BE2C (cell line): ENCODE measurements around the gene TOLLIP.
A peak's percentile ranks its signal among the peaks of the same experiment; 100 is the strongest.

Experiments used
- DNase-seq: peaks from one replicate; pipeline ENCODE4 v3.0.0-alpha.2; 2020
- H3K27me3 ChIP-seq: fragments of 250-450 bp; sonication (Bioruptor Pico); 2 replicates; pipeline ENCODE4 v1.5.1; 2020; ENCODE audit warnings: mild to moderate bottlenecking
- H3K36me3 ChIP-seq: fragments of 250-450 bp; sonication (Bioruptor Pico); 2 replicates; pipeline ENCODE4 v1.5.1; 2020; ENCODE audit warnings: mild to moderate bottlenecking
- H3K4me1 ChIP-seq: fragments of 250-450 bp; sonication (Bioruptor Pico); 2 replicates; pipeline ENCODE4 v1.5.1; 2020
- H3K4me3 ChIP-seq: 2 replicates; pipeline ENCODE4 v1.5.1; 2011; ENCODE audit warnings: low read depth, low read length
- H3K9me3 ChIP-seq: fragments of 250-450 bp; sonication (Bioruptor Pico); 2 replicates; pipeline ENCODE4 v1.5.1; 2020
- CTCF ChIP-seq: IDR thresholded peaks from 2 replicates; pipeline ENCODE4 v1.5.1; 2012; ENCODE audit warnings: mild to moderate bottlenecking, low read depth, low read length

The TOLLIP gene

GRCh38 chr11:1317993-1318392 lies 8.6 kb upstream of the TOLLIP start:
- H3K4me1 ChIP-seq = no peaks in the 10 kb centered on the region
- H3K4me3 ChIP-seq = no peak overlapping the region
- DNase-seq = no peak
- H3K9me3 ChIP-seq = no peaks in the 10 kb centered on the region
- no peak for TF ChIP-seq CTCF
- no peaks in the 10 kb centered on the region for H3K36me3 ChIP-seq
- no peaks in the 10 kb centered on the region for H3K27me3 ChIP-seq

- no peaks in the 10 kb centered on the region for H3K4me1 ChIP-seq
Measured at GRCh38 chr11:1317432-1317831, 8.0 kb upstream of the TOLLIP start.

DNA sequence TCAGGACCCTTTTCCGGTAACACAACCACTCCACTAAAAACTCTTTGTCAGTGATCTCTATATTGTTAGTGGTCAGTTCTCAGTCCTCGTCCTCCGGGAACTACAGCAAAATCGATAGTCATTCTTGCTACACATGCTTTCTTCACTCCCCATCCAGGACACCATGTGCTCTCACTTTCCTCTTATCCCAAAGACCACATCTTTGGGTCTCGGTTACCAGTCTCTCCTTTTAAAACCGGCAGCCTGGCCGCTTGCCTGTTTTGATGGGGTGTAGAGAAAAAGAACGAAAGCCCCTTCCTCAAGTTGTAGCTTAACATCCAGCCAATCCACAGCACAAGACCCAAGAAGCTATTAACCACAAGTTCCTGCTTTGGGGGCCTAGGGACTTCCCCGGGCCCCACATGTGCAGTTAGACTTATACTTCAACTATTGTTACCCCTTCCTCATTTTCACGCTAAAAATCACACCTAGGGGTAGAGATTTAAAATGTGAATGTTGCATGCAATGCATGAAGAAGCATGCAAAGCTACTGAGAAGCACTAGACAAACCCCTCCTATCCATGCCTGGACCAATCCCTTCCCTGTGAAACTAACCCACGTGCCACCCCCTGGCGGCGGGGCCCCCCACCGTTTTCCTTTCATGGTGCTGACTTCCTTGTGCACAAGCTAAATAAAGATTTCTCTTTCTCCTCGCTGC lies 1.5 kb upstream of the TOLLIP start:
- no peak for TF ChIP-seq CTCF
- no peaks in the 10 kb centered on the region for H3K4me1 ChIP-seq
- H3K9me3 ChIP-seq = no peaks in the 10 kb centered on the region
- DNase-seq = no peak
- no peak overlapping the region for H3K4me3 ChIP-seq
- H3K27me3 ChIP-seq = no peaks in the 10 kb centered on the region
- H3K36me3 ChIP-seq = no peaks in the 10 kb centered on the region

More at GRCh38 chr11:1317432-1317831, 8.0 kb upstream of the TOLLIP start:
- H3K4me3 ChIP-seq = no peak overlapping the region
- no peaks in the 10 kb centered on the region for H3K27me3 ChIP-seq
- no peak for TF ChIP-seq CTCF
- no peak for DNase-seq
- no peaks in the 10 kb centered on the region for H3K9me3 ChIP-seq
- no peaks in the 10 kb centered on the region for H3K36me3 ChIP-seq

GRCh38 chr11:1310318-1310687 lies 871 bp upstream of the TOLLIP start:
- Histone ChIP-seq H3K4me1 (no peaks in the 10 kb centered on the region), H3K9me3 (no peaks in the 10 kb centered on the region), H3K4me3 (peak overlapping the region; percentile 52; the same call in 1 of the 2 replicates), H3K36me3 (no peaks in the 10 kb centered on the region), H3K27me3 (no peaks in the 10 kb centered on the region)
- no peak for TF ChIP-seq CTCF
- DNase-seq = no peak

DNA sequence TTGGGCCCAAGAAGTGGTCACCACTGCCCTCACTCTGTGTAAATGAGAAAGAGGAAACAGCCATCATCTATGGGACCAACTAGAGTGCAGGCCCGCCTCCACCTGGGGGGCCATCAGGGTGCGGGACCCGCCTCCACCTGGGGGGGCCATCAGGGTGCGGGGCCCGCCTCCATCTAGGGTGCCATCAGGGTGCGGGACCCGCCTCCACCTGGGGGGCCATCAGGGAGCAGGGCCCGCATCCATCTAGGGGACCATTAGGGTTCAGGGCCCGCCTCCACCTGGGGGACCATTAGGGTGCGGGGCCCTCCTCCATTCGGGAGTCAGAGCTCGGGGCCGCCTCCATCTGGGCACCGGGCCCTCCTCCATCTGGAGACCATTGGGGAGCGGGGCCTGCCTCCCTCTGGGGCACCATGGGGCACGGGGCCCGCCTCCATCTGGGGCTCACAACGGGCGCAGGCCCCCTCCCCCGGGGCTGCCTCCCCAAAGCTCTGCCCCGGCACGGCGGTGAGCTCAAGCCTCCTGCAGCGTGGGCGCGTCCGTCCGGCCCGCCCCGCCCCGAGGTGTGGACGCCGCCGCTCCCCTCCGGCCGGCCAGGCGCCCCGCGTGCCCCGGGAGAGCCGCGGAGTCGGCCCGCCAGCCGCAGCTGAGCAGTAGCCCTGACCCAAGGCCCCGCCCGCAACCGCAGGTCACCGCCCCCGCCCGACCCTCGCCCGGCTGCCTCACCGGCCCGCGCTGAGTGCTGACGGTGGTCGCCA lies 512 bp downstream of the TOLLIP start:
- Histone ChIP-seq H3K9me3 (no peaks in the 10 kb centered on the region), H3K4me1 (no peaks in the 10 kb centered on the region), H3K27me3 (no peaks in the 10 kb centered on the region), H3K4me3 (peak overlapping the region; percentile 52), H3K36me3 (no peaks in the 10 kb centered on the region)
- no peak for DNase-seq
- TF ChIP-seq CTCF = no peak
